Neural progenitor cell (in vitro differentiated cells): ENCODE data around the gene SLC18A3. TPM values are rescaled to one million over a fixed set of nuclear protein-coding genes. Genes with fewer than 3 reads are reported as not detected.

ENCODE experiments used
- DNase-seq: peaks from one replicate; pipeline ENCODE4 v3.0.0-alpha.2; 2016; ENCODE audit warnings: low spot score
- H2AFZ ChIP-seq: fragments of 200-600 bp; sonication (generic); replicated peaks from 2 replicates; pipeline ENCODE4 v1.6.1; 2016; ENCODE audit warnings: antibody characterized with exemption
- H3F3A ChIP-seq: fragments of 200-600 bp; sonication (generic); 2 replicates; pipeline ENCODE4 v1.6.1; 2016; ENCODE audit warnings: antibody characterized with exemption, low read depth
- H3K27ac ChIP-seq: fragments of 200-600 bp; sonication (generic); 2 replicates; pipeline ENCODE4 v1.5.1; 2016; ENCODE audit warnings: mild to moderate bottlenecking
- H3K27me3 ChIP-seq: fragments of 200-600 bp; sonication (generic); 2 replicates; pipeline ENCODE4 v1.6.1; 2016; ENCODE audit warnings: mild to moderate bottlenecking, moderate library complexity
- H3K36me3 ChIP-seq: fragments of 200-600 bp; sonication (generic); 2 replicates; pipeline ENCODE4 v1.5.1; 2016
- H3K4me1 ChIP-seq: fragments of 200-600 bp; sonication (generic); 2 replicates; pipeline ENCODE4 v1.6.1; 2016; ENCODE audit warnings: mixed run types
- H3K4me2 ChIP-seq: fragments of 200-600 bp; sonication (generic); 2 replicates; pipeline ENCODE4 v1.6.1; 2016
- H3K4me3 ChIP-seq: fragments of 200-600 bp; sonication (generic); 2 replicates; pipeline ENCODE4 v1.5.1; 2016
- H3K79me2 ChIP-seq: fragments of 200-600 bp; sonication (generic); 2 replicates; pipeline ENCODE4 v1.6.1; 2016; ENCODE audit warnings: low read depth
- H3K9ac ChIP-seq: fragments of 200-600 bp; sonication (generic); 2 replicates; pipeline ENCODE4 v1.6.1; 2016
- H3K9me3 ChIP-seq: fragments of 200-600 bp; sonication (generic); 2 replicates; pipeline ENCODE4 v1.5.1; 2016; ENCODE audit warnings: low read depth
- H4K20me1 ChIP-seq: fragments of 200-600 bp; sonication (generic); 2 replicates; pipeline ENCODE4 v1.6.1; 2016; ENCODE audit warnings: low read depth
- H3K27ac Mint-ChIP-seq: 3 replicates; pipeline ENCODE4 v1.8.0; 2021; ENCODE audit warnings: mixed read lengths
- H3K27me3 Mint-ChIP-seq: 2 replicates; pipeline ENCODE4 v1.8.0; 2022; ENCODE audit warnings: low read depth, mild to moderate bottlenecking, inconsistent platforms, moderate library complexity, mixed read lengths; ENCODE audit not compliant: insufficient read depth
- H3K36me3 Mint-ChIP-seq: 3 replicates; pipeline ENCODE4 v1.8.0; 2021; ENCODE audit warnings: mixed read lengths
- H3K4me1 Mint-ChIP-seq: 3 replicates; pipeline ENCODE4 v1.8.0; 2021; ENCODE audit warnings: mixed read lengths
- H3K4me3 Mint-ChIP-seq: 3 replicates; pipeline ENCODE4 v1.8.0; 2021; ENCODE audit warnings: mild to moderate bottlenecking, moderate library complexity, mixed read lengths
- H3K9me3 Mint-ChIP-seq: 3 replicates; pipeline ENCODE4 v1.8.0; 2020; ENCODE audit warnings: mixed read lengths
- CTCF ChIP-seq: fragments of 200-600 bp; sonication (generic); IDR thresholded peaks from 2 replicates; pipeline ENCODE4 v1.5.1; 2017; ENCODE audit warnings: antibody characterized with exemption, mild to moderate bottlenecking
- EZH2 ChIP-seq: fragments of 200-600 bp; sonication (generic); IDR thresholded peaks from 2 replicates; pipeline ENCODE4 v1.6.1; 2017; ENCODE audit warnings: antibody characterized with exemption, mild to moderate bottlenecking, moderate library complexity
- EZH2phosphoT487 ChIP-seq: fragments of 200-600 bp; sonication (generic); IDR thresholded peaks from 2 replicates; pipeline ENCODE4 v1.6.1; 2017; ENCODE audit warnings: antibody characterized with exemption
- total RNA-seq: library from RNA; depleted of rRNA; stranded (reverse); fragments of >200 nt; gene quantifications from 2 replicates; pipeline ENCODE4 v1.2.3, GENCODE V29; 2015; ENCODE audit warnings: low replicate concordance

The SLC18A3 gene
- total RNA-seq, 1 donor from 2014 or later, result not detected

GRCh38 chr10:49654036-49654693, 44.1 kb downstream of the SLC18A3 start:
- Histone ChIP-seq H3K36me3 (no peaks in the 10 kb centered on the region), H4K20me1 (no peaks in the 10 kb centered on the region), H3K4me2 (no peak overlapping the region), H3K27ac (no peak overlapping the region), H3K9ac (no peak overlapping the region), H3K9me3 (peaks cover 8% of the 10 kb centered on the region), H3F3A (no peaks in the 10 kb centered on the region), H2AFZ (no peak overlapping the region), H3K4me1 (peaks cover 4% of the 10 kb centered on the region), H3K79me2 (no peaks in the 10 kb centered on the region), H3K4me3 (no peak overlapping the region), H3K27me3 (peaks cover under 1% of the 10 kb centered on the region)
- TF ChIP-seq CTCF (no peak), EZH2phosphoT487 (no peak), EZH2 (no peak)
- H3K4me3 Mint-ChIP-seq, result no peak overlapping the region
- no peaks in the 10 kb centered on the region for H3K36me3 Mint-ChIP-seq
- H3K9me3 Mint-ChIP-seq, result peaks cover 7% of the 10 kb centered on the region
- peaks cover 10% of the 10 kb centered on the region for H3K4me1 Mint-ChIP-seq
- no peak overlapping the region for H3K27ac Mint-ChIP-seq
- peaks cover 8% of the 10 kb centered on the region for H3K27me3 Mint-ChIP-seq
- no peak for DNase-seq

- H3K9me3 ChIP-seq, result peaks cover 9% of the 10 kb centered on the region
- H3K27me3 ChIP-seq, result peaks cover 1% of the 10 kb centered on the region
- no peak overlapping the region for H3K4me2 ChIP-seq
- no peak overlapping the region for H3K4me3 Mint-ChIP-seq
- no peaks in the 10 kb centered on the region for H3K36me3 Mint-ChIP-seq
- no peak overlapping the region for H3K9ac ChIP-seq
- no peak overlapping the region for H3K27ac ChIP-seq
- no peaks in the 10 kb centered on the region for H3K36me3 ChIP-seq
- H3K4me1 ChIP-seq, result no peaks in the 10 kb centered on the region
- no peaks in the 10 kb centered on the region for H3K79me2 ChIP-seq
- no peaks in the 10 kb centered on the region for H4K20me1 ChIP-seq
- no peaks in the 10 kb centered on the region for H3F3A ChIP-seq
- no peak overlapping the region for H3K4me3 ChIP-seq
- H2AFZ ChIP-seq, result no peak overlapping the region
- no peak for DNase-seq
- peaks cover 8% of the 10 kb centered on the region for H3K27me3 Mint-ChIP-seq
- peaks cover 11% of the 10 kb centered on the region for H3K9me3 Mint-ChIP-seq
- no peak overlapping the region for H3K27ac Mint-ChIP-seq
- TF ChIP-seq CTCF, result no peak
- no peak for TF ChIP-seq EZH2phosphoT487
- no peak for TF ChIP-seq EZH2
- H3K4me1 Mint-ChIP-seq, result peaks cover 10% of the 10 kb centered on the region
Observed at GRCh38 chr10:49655099-49655498, 45.0 kb downstream of the SLC18A3 start.

- no peak overlapping the region for H3K4me2 ChIP-seq
- H3K27me3 ChIP-seq, result peaks cover 20% of the 10 kb centered on the region
- no peaks in the 10 kb centered on the region for H3K36me3 ChIP-seq
- no peak overlapping the region for H2AFZ ChIP-seq
- H3K36me3 Mint-ChIP-seq, result no peaks in the 10 kb centered on the region
- peaks cover 9% of the 10 kb centered on the region for H3K9me3 ChIP-seq
- H4K20me1 ChIP-seq, result no peaks in the 10 kb centered on the region
- no peak overlapping the region for H3K4me3 Mint-ChIP-seq
- no peaks in the 10 kb centered on the region for H3K4me1 ChIP-seq
- peaks cover 10% of the 10 kb centered on the region for H3K27me3 Mint-ChIP-seq
- H3K4me3 ChIP-seq, result no peak overlapping the region
- no peak overlapping the region for H3K9ac ChIP-seq
- no peaks in the 10 kb centered on the region for H3K79me2 ChIP-seq
- peaks cover 10% of the 10 kb centered on the region for H3K4me1 Mint-ChIP-seq
- peaks cover 11% of the 10 kb centered on the region for H3K9me3 Mint-ChIP-seq
- DNase-seq, result no peak
- H3F3A ChIP-seq, result no peaks in the 10 kb centered on the region
- TF ChIP-seq CTCF, result no peak
- no peak for TF ChIP-seq EZH2
- no peak for TF ChIP-seq EZH2phosphoT487
- no peak overlapping the region for H3K27ac Mint-ChIP-seq
- no peak overlapping the region for H3K27ac ChIP-seq
Observed at GRCh38 chr10:49656845-49657493, 46.9 kb downstream of the SLC18A3 start.
